ENCODE data around the gene HSF2BP.
"Not testable (repeated sequence)": the region's sequence is repeated elsewhere in the genome, so short reads cannot be mapped to it uniquely, and the experiment has no call there.

The HSF2BP gene

GRCh38 chr21:43619344-43619743 is 39.9 kb downstream of the HSF2BP start:
- DNase-seq (ENCODE audit: low spot score) = no peak

GRCh38 chr21:43618940-43619339 is 40.3 kb downstream of the HSF2BP start:
- DNase-seq (ENCODE audit: low spot score) = no peak

GRCh38 chr21:43616861-43617260 is 42.4 kb downstream of the HSF2BP start:
- not testable (repeated sequence) for DNase-seq (ENCODE audit: low spot score)

- no peak for DNase-seq (ENCODE audit: low spot score)
These were observed 44.4 kb downstream of the HSF2BP start for GRCh38 chr21:43614839-43615238.

- no peak for DNase-seq (ENCODE audit: low spot score)
These were observed 45.3 kb downstream of the HSF2BP start for GRCh38 chr21:43613755-43614638.

GRCh38 chr21:43611598-43612369 is 47.5 kb downstream of the HSF2BP start:
- DNase-seq (ENCODE audit: low spot score) = peak; percentile 14

- DNase-seq (ENCODE audit: low spot score) = peak; percentile 9
These were observed 49.6 kb downstream of the HSF2BP start for GRCh38 chr21:43609501-43610340.

- no peak for DNase-seq (ENCODE audit: low spot score)
These were observed 50.6 kb downstream of the HSF2BP start for GRCh38 chr21:43608664-43609063.

GRCh38 chr21:43608225-43608624 is 51.1 kb downstream of the HSF2BP start:
- no peak for DNase-seq (ENCODE audit: low spot score)

- DNase-seq (ENCODE audit: low spot score) = no peak
These were observed 53.7 kb downstream of the HSF2BP start for GRCh38 chr21:43605320-43606215.

GRCh38 chr21:43604505-43605204 is 54.6 kb downstream of the HSF2BP start:
- DNase-seq (ENCODE audit: low spot score) = no peak

GRCh38 chr21:43603641-43604504 is 55.4 kb downstream of the HSF2BP start:
- DNase-seq (ENCODE audit: low spot score) = no peak

GRCh38 chr21:43603233-43603626 is 56.1 kb downstream of the HSF2BP start:
- DNase-seq (ENCODE audit: low spot score) = no peak

- DNase-seq (ENCODE audit: low spot score) = no peak
These were observed 56.7 kb downstream of the HSF2BP start for GRCh38 chr21:43602266-43603232.

GRCh38 chr21:43600642-43601402 is 58.5 kb downstream of the HSF2BP start:
- no peak for DNase-seq (ENCODE audit: low spot score)

GRCh38 chr21:43599728-43600127 is 59.6 kb downstream of the HSF2BP start:
- no peak for DNase-seq (ENCODE audit: low spot score)

- DNase-seq (ENCODE audit: low spot score) = no peak
These were observed 60.7 kb downstream of the HSF2BP start for GRCh38 chr21:43598416-43599120.
